ENCODE data around the gene BRPF3.

BRPF3 gene

GRCh38 chr6:36178544-36178943, 18.0 kb upstream of the BRPF3 start (continued):
- TF ChIP-seq PBX3 (CRISPR knock-in tag; IDR thresholded peaks at IDR 0.05) (no peak), WT1 (tag by site-specific recombination; IDR thresholded peaks at IDR 0.05) (no peak), HOXC10 (CRISPR knock-in tag; IDR thresholded peaks at IDR 0.05) (no peak), PRDM6 (tag by site-specific recombination; IDR thresholded peaks at IDR 0.05) (no peak)

GRCh38 chr6:36180126-36180525, 16.4 kb upstream of the BRPF3 start:
- H3K27ac ChIP-seq (ENCODE audit: extremely low read depth, low read depth, low read length) = no peak overlapping the region
- POLR2A ChIA-PET = no interaction called here
- CTCF ChIA-PET = no interaction called here
- TF ChIP-seq ZNF596 (tag by site-specific recombination; IDR thresholded peaks at IDR 0.05) (no peak), ZNF510 (tag by site-specific recombination; IDR thresholded peaks at IDR 0.05; ENCODE audit: insufficient replicate concordance) (no peak), ATF2 (tag by site-specific recombination; IDR thresholded peaks at IDR 0.05; ENCODE audit: low read depth) (no peak), ZNF692 (tag by site-specific recombination; IDR thresholded peaks at IDR 0.05) (no peak), MYNN (tag by site-specific recombination; IDR thresholded peaks at IDR 0.05; ENCODE audit: borderline replicate concordance) (no peak), ZBTB11 (tag by site-specific recombination; conservative IDR thresholded peaks at IDR 0.05; ENCODE audit: low read depth) (no peak), ZBTB26 (tag by site-specific recombination; optimal IDR thresholded peaks at IDR 0.05) (no peak), ZSCAN18 (tag by site-specific recombination; IDR thresholded peaks at IDR 0.05) (no peak), YY2 (tag by site-specific recombination; IDR thresholded peaks at IDR 0.05) (no peak)
- no peak overlapping the region for H3K4me3 ChIP-seq (ENCODE audit: low read depth, low read length)
- H3K9me3 ChIP-seq (ENCODE audit: control insufficient read depth, insufficient read depth, low read depth, low read length) = no peaks in the 10 kb centered on the region
- no peaks in the 10 kb centered on the region for H3K36me3 ChIP-seq (ENCODE audit: control insufficient read depth in 2 of 2, insufficient read depth in 1 of 2, low read length in 2 of 2)
- H3K4me1 ChIP-seq (ENCODE audit: control insufficient read depth, insufficient read depth, low read length) = no peaks in the 10 kb centered on the region

All from HEK293 (cell line).